Testis (tissue), 3 donors: ENCODE data around the gene TWF2. TPM values are rescaled to one million over a fixed set of nuclear protein-coding genes. Genes with fewer than 3 reads are reported as not detected.

Source experiments
- DNase-seq: peaks from one replicate; pipeline ENCODE4 v3.0.0-alpha.2; 2019
- H3K27ac ChIP-seq, 2 donors: fragments of 200-600 bp; sonication (generic); one replicate each; pipeline ENCODE4 v1.5.1; 2019
- H3K27me3 ChIP-seq: fragments of 200-600 bp; sonication (generic); one replicate; pipeline ENCODE4 v1.5.1; 2019
- H3K36me3 ChIP-seq: fragments of 200-600 bp; sonication (generic); one replicate; pipeline ENCODE4 v1.5.1; 2017; ENCODE audit warnings: low read depth; ENCODE audit errors: missing control alignments
- H3K4me1 ChIP-seq: fragments of 200-600 bp; sonication (generic); one replicate; pipeline ENCODE4 v1.5.1; 2019
- H3K4me3 ChIP-seq, 2 donors: fragments of 200-600 bp; sonication (generic); one replicate each; pipeline ENCODE4 v1.5.1; 2017 to 2019
- H3K9me3 ChIP-seq: fragments of 200-600 bp; sonication (generic); one replicate; pipeline ENCODE4 v1.5.1; 2017
- CTCF ChIP-seq, 3 experiments: fragments of 450-650 bp in 2 of 3; fragments of 200-600 bp in 1 of 3; sonication (generic) in 1 of 3; IDR thresholded peaks; one replicate each; pipeline ENCODE4 v1.5.1; 2016 to 2019; ENCODE audit warnings: antibody characterized with exemption in 3 of 3, mild to moderate bottlenecking in 2 of 3, moderate library complexity in 1 of 3
- POLR2A ChIP-seq: fragments of 450-650 bp; IDR thresholded peaks from one replicate; pipeline ENCODE4 v1.6.1; 2017; ENCODE audit warnings: antibody characterized with exemption, mild to moderate bottlenecking, moderate library complexity
- WGBS, 2 donors: methylation state at CpG; one replicate each; pipeline ENCODE4 v1.1.5; 2018; 5-methylcytosine and 5-hydroxymethylcytosine counted together
- intact Hi-C: fragments of 100-400 bp; cut with DNase I; formaldehyde crosslinking; loops from one replicate; pipeline ENCODE4 v1.15.1; 2023; ENCODE audit warnings: low total_unique reads
- polyA plus RNA-seq: library from polyadenylated mRNA; stranded (reverse); fragments of 350-450 nt; fragmentation: Illumina TruSeq; extraction: RNeasy Lipid Tissue Mini Kit (QIAGEN cat#74804); gene quantifications from one replicate; pipeline ENCODE4 v1.2.3, GENCODE V29; 2014; ENCODE audit warnings: low read depth, low replicate concordance; ENCODE audit not compliant: insufficient read depth
- total RNA-seq, 2 donors: library from RNA; depleted of rRNA; stranded (reverse); fragments of >200 nt; gene quantifications; one replicate each; pipeline ENCODE4 v1.2.3, GENCODE V29; 2016

The TWF2 gene
- total and polyA plus RNA-seq, 3 donors from 2014 or later = 30.0 to 58.1 (median 36.5) TPM

- Histone ChIP-seq H3K4me3 (no peak overlapping the region), H3K36me3 (no peaks in the 10 kb centered on the region), H3K27me3 (no peaks in the 10 kb centered on the region), H3K4me1 (peaks cover 11% of the 10 kb centered on the region), H3K9me3 (no peaks in the 10 kb centered on the region), H3K27ac (peak overlapping the region in 1 of 2 donors; percentile 24)
- TF ChIP-seq POLR2A = no peak
- TF ChIP-seq CTCF (IDR thresholded peaks at IDR 0.05) = no peak
- 76 to 83% methylated on average over 8 to 10 of the region's 10 CpGs for WGBS, 2 donors
- intact Hi-C loops = no loop called here
- DNase-seq = peak; percentile 33
These were observed 10.0 kb upstream of the TWF2 start for GRCh38 chr3:52248816-52249547.

- Histone ChIP-seq H3K9me3 (no peaks in the 10 kb centered on the region), H3K27me3 (no peaks in the 10 kb centered on the region), H3K4me3 (no peak overlapping the region), H3K4me1 (peaks cover 11% of the 10 kb centered on the region), H3K36me3 (no peaks in the 10 kb centered on the region), H3K27ac (no peak overlapping the region)
- no peak for DNase-seq
- intact Hi-C loops = no loop called here
- 90 to 100% methylated on average over 4 to 10 of the region's 10 CpGs for WGBS, 2 donors
- TF ChIP-seq CTCF (IDR thresholded peaks at IDR 0.05) = no peak
- TF ChIP-seq POLR2A = no peak
These were observed 9.2 kb upstream of the TWF2 start for GRCh38 chr3:52248165-52248541.

DNA sequence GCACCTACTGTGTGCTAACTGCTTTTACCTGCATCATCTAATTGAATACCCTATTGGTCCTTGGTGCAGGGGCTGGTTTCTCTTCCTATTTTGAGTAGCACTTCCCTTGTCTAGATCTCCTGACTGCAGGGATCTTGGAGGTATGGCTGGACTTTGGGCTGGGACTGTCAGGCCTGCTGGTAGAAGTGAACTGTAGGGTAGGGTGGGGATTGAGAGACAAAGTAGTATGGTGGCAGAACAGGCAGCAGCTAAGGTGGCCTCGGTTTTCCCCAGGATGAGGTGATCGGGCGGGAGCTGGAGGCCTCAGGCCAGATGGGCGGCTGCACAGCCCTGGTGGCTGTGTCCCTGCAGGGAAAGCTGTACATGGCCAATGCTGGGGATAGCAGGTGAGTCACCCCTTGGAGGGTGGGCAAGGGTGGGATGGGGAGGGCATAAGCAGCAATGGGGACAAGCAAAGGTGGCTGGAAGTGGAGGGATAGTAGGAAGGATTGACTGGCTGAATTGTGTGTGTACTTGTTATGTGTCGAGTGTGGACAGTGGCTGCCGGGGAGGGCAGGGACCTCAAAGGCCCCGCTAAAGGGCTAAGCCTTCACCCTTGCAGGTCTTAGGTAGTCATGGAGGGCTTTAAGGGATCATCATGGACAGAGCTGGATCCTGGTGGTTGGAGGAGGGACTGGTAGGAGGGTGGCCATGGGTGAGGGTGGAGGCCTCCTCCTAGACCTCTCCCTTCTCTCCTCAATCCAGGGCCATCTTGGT lies 8.6 kb upstream of the TWF2 start:
- no peaks in the 10 kb centered on the region for H3K27me3 ChIP-seq
- DNase-seq = no peak
- peaks cover 11% of the 10 kb centered on the region for H3K4me1 ChIP-seq
- TF ChIP-seq POLR2A (no peak), CTCF (IDR thresholded peaks at IDR 0.05) (no peak)
- H3K36me3 ChIP-seq = no peaks in the 10 kb centered on the region
- H3K4me3 ChIP-seq = no peak overlapping the region
- no peaks in the 10 kb centered on the region for H3K9me3 ChIP-seq
- intact Hi-C loops = no loop called here
- no peak overlapping the region for H3K27ac ChIP-seq
- 96 to 98% methylated on average over 7 of the region's 7 CpGs for WGBS, 2 donors

DNA sequence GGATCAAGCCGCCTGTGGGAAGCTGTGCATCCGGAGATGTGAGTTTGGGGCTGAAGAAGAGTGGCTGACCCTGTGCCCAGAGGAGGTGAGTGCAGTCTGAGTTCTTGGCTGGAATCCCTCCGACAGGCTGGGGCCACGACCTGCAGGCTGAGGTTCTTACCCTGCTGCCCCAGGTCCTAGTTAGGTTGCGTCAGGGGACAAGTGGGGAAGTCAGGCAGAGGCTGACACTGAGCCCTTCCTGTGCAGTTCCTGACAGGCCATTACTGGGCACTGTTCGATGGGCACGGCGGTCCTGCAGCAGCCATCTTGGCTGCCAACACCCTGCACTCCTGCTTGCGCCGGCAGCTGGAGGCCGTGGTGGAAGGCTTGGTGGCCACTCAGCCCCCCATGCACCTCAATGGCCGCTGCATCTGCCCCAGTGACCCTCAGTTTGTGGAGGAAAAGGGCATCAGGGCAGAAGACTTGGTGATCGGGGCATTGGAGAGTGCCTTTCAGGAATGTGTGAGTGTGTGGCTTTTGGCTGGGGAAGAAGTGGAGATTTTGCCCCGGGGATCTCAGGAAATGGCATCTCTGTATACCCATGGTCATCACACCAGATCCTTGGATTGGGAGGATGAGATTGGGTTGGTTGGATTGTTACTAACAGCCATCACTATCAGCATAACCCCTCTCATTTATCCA lies 7.9 kb upstream of the TWF2 start:
- TF ChIP-seq POLR2A (no peak), CTCF (IDR thresholded peaks at IDR 0.05) (no peak)
- Histone ChIP-seq H3K9me3 (no peaks in the 10 kb centered on the region), H3K4me3 (no peak overlapping the region), H3K27me3 (no peaks in the 10 kb centered on the region), H3K4me1 (peaks cover 11% of the 10 kb centered on the region), H3K27ac (no peak overlapping the region), H3K36me3 (no peaks in the 10 kb centered on the region)
- 83 to 86% methylated on average over 11 to 14 of the region's 14 CpGs for WGBS, 2 donors
- DNase-seq = no peak
- intact Hi-C loops = no loop called here
